HEK293T (cell line): Measurements from ENCODE around the gene RORC.
A peak's percentile ranks its signal among the peaks of the same experiment; 100 is the strongest.

Experiments used
- CTCF ChIA-PET: fragments of 350-600 bp; formaldehyde crosslinking; extraction: SDS; loops from one replicate; lab custom pipeline; 2021; ENCODE audit warnings: antibody characterized with exemption, inconsistent platforms; lab: Yijun Ruan, JAX
- POLR2A ChIA-PET: fragments of 350-600 bp; formaldehyde crosslinking; extraction: SDS; loops from one replicate; lab custom pipeline; 2020; ENCODE audit warnings: antibody characterized with exemption, inconsistent platforms; lab: Yijun Ruan, JAX
- DNase-seq: peaks from one replicate; pipeline ENCODE4 v3.0.0; 2012; ENCODE audit warnings: mixed read lengths; ENCODE audit errors: extremely low spot score
- ARNT ChIP-seq: fragments of 450-650 bp; IDR thresholded peaks from 2 replicates; pipeline ENCODE4 v1.6.1; 2017; ENCODE audit warnings: mild to moderate bottlenecking
- BHLHE40 ChIP-seq: fragments of 450-650 bp; IDR thresholded peaks from 2 replicates; pipeline ENCODE4 v1.6.1; 2016; ENCODE audit warnings: mild to moderate bottlenecking, moderate library complexity, borderline replicate concordance
- CTBP1 ChIP-seq: fragments of 450-650 bp; IDR thresholded peaks from 2 replicates; pipeline ENCODE4 v1.6.1; 2016; ENCODE audit warnings: borderline replicate concordance
- ELF4 ChIP-seq: fragments of 450-650 bp; IDR thresholded peaks from 2 replicates; pipeline ENCODE4 v1.6.1; 2017; ENCODE audit warnings: antibody characterized with exemption
- FOXA1 ChIP-seq: fragments of 450-650 bp; IDR thresholded peaks from 2 replicates; pipeline ENCODE4 v1.6.1; 2016; ENCODE audit warnings: mild to moderate bottlenecking
- FOXK2 ChIP-seq: fragments of 450-650 bp; IDR thresholded peaks from 2 replicates; pipeline ENCODE4 v1.6.1; 2016; ENCODE audit warnings: mild to moderate bottlenecking
- FOXM1 ChIP-seq: fragments of 450-650 bp; IDR thresholded peaks from 2 replicates; pipeline ENCODE4 v1.6.1; 2017; ENCODE audit warnings: mild to moderate bottlenecking, borderline replicate concordance
- HDGF ChIP-seq: fragments of 450-650 bp; IDR thresholded peaks from 2 replicates; pipeline ENCODE4 v1.6.1; 2017; ENCODE audit warnings: antibody characterized with exemption, borderline replicate concordance
- L3MBTL2 ChIP-seq: fragments of 450-650 bp; conservative IDR thresholded peaks from 2 replicates; pipeline ENCODE4 v1.6.1; 2016; ENCODE audit warnings: mild to moderate bottlenecking
- LEF1 ChIP-seq: fragments of 450-650 bp; IDR thresholded peaks from 2 replicates; pipeline ENCODE4 v1.6.1; 2017; ENCODE audit warnings: mild to moderate bottlenecking, borderline replicate concordance
- NFRKB ChIP-seq: fragments of 450-650 bp; IDR thresholded peaks from 2 replicates; pipeline ENCODE4 v1.6.1; 2016; ENCODE audit warnings: mild to moderate bottlenecking, moderate library complexity
- SP1 ChIP-seq: fragments of 450-650 bp; IDR thresholded peaks from 2 replicates; pipeline ENCODE4 v1.6.1; 2017
- SUZ12 ChIP-seq: fragments of 450-650 bp; IDR thresholded peaks from 2 replicates; pipeline ENCODE4 v1.6.1; 2016; ENCODE audit warnings: mild to moderate bottlenecking
- TARDBP ChIP-seq: fragments of 450-650 bp; IDR thresholded peaks from 2 replicates; pipeline ENCODE4 v1.6.1; 2016
- ZNF384 ChIP-seq: fragments of 450-650 bp; IDR thresholded peaks from 2 replicates; pipeline ENCODE4 v1.6.1; 2016
- TF ChIP-seq, protein P1 (sequence below): fragments of 450-650 bp; IDR thresholded peaks from 2 replicates; pipeline ENCODE4 v1.6.1; 2016

RORC gene

DNA sequence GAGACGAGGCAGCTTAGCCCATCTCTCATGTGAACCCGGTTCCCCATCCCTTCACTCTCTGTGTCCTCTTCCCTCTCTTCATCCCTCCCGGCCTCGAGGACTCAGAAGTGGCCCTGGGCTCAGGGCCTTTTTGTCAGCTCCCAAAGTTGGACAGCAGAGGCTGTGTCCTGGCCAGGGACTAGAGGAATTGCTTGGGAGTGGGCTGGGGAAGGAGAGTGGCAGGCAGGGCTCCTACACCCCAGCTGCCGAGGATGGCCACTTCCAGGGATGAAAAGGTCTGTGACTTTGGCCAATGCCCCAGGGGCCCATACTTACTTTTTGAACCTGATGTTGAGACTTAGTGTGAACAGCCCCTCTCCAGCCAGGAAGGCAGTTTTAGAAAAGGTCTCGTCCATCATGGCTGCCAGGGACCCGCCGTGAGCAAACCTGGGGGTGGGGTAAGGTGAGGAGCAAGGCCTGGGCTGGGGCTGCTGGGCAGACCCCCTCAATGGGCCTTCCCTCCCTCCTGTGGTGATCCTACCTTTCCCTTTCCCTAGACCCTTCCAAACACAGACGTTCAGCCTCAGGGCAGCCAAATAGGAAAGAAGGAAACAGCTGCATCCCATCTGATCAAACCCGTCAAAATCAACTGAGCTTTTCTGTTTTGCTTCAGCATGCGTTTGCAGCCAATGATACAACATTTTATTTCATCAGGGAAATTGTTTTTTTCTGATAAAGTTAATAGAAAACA is 16.4 kb upstream of the RORC start:
- CTCF ChIA-PET = interaction anchor here (1.5 kb wide), 1 partner anchor 11 kb away, joined by 5 read pairs; no protein-coding TSS in a partner anchor
- POLR2A ChIA-PET = no interaction called here
- TF ChIP-seq SP1 = no peak
- TF ChIP-seq SUZ12 = no peak
- TF ChIP-seq LEF1 = no peak
- TF ChIP-seq FOXM1 = no peak
- TF ChIP-seq, protein P1, sequence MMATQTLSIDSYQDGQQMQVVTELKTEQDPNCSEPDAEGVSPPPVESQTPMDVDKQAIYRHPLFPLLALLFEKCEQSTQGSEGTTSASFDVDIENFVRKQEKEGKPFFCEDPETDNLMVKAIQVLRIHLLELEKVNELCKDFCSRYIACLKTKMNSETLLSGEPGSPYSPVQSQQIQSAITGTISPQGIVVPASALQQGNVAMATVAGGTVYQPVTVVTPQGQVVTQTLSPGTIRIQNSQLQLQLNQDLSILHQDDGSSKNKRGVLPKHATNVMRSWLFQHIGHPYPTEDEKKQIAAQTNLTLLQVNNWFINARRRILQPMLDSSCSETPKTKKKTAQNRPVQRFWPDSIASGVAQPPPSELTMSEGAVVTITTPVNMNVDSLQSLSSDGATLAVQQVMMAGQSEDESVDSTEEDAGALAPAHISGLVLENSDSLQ = no peak
- no peak for TF ChIP-seq NFRKB
- no peak for TF ChIP-seq CTBP1
- no peak for TF ChIP-seq FOXK2
- no peak for TF ChIP-seq BHLHE40
- TF ChIP-seq TARDBP = no peak
- TF ChIP-seq ELF4 = no peak
- TF ChIP-seq ARNT = no peak
- TF ChIP-seq L3MBTL2 = no peak
- TF ChIP-seq HDGF = no peak
- TF ChIP-seq ZNF384 = no peak
- TF ChIP-seq FOXA1 = no peak
- DNase-seq = no peak

DNA sequence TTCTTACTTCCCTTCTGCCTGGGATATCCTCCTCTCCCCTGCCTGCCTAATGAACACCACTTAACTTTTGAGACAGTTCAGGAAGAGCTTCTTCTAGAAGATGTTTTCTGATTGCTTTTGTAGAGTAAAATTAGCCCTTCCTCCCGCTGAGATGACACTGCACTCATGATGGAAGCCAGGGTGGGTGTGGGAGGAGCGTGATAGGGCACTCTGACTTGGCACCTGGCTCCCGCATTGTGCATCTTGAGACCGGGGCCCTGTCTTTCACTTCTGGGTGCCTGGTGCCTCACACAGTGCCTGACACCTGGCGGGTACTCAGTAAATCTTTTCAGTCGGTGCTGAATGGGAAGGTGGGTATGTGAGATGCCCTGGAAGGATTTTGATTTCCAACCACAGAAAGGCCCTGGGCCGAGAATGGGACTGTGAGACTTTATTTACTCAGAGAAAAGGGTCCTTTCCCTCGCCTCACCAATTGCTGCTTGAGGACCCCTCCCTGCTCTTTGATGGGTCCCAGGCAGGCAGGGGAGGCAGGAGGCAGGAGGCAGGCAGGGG is 15.2 kb upstream of the RORC start:
- CTCF ChIA-PET = interaction anchor here (1.1 to 1.4 kb wide), 2 partner anchors 10 to 155 kb away, joined by 7 to 9 read pairs; no protein-coding TSS in a partner anchor
- TF ChIP-seq CTBP1 = no peak
- TF ChIP-seq SUZ12 = no peak
- TF ChIP-seq HDGF = no peak
- TF ChIP-seq L3MBTL2 = no peak
- TF ChIP-seq, protein P1 = no peak
- no peak for TF ChIP-seq SP1
- no peak for TF ChIP-seq NFRKB
- TF ChIP-seq FOXK2 = no peak
- TF ChIP-seq ELF4 = no peak
- TF ChIP-seq ARNT = no peak
- no peak for TF ChIP-seq FOXM1
- no peak for TF ChIP-seq TARDBP
- TF ChIP-seq FOXA1 = no peak
- TF ChIP-seq BHLHE40 = no peak
- TF ChIP-seq ZNF384 = no peak
- no peak for DNase-seq
- POLR2A ChIA-PET = no interaction called here

- POLR2A ChIA-PET = interaction anchor here (0.7 kb wide), 1 partner anchor 14 kb away, joined by 5 read pairs; no protein-coding TSS in a partner anchor
- no peak for DNase-seq
- CTCF ChIA-PET = interaction anchor here (0.6 to 1.4 kb wide), 3 partner anchors 10 to 539 kb away, joined by 3 to 9 read pairs (median 7); no protein-coding TSS in a partner anchor
- TF ChIP-seq L3MBTL2 (0 out of 2 replicates have a peak, but pooled peaks have one; percentile 14), ELF4 (no peak)
Measured at GRCh38 chr1:151846062-151846568, 14.5 kb upstream of the RORC start.

- TF ChIP-seq FOXA1 (no peak), FOXK2 (no peak)
- TF ChIP-seq, protein P1 = no peak
- ChIA-PET POLR2A (no interaction called here), CTCF (interaction anchor here (0.8 to 2.0 kb wide), 2 partner anchors 10 to 325 kb away, joined by 3 to 7 read pairs; partner anchors contain the start of gene THEM5)
- no peak for DNase-seq
Measured at GRCh38 chr1:151843398-151843797, 11.8 kb upstream of the RORC start.

- TF ChIP-seq FOXK2 (no peak), FOXM1 (no peak), SUZ12 (no peak), CTBP1 (no peak), BHLHE40 (no peak), LEF1 (no peak)
- no peak for DNase-seq
- POLR2A ChIA-PET = no interaction called here
- CTCF ChIA-PET = interaction anchor here (0.5 to 0.6 kb wide), 2 partner anchors 164 to 185 kb away, joined by 3 read pairs; no protein-coding TSS in a partner anchor
Measured at GRCh38 chr1:151841141-151841540, 9.5 kb upstream of the RORC start.

DNA sequence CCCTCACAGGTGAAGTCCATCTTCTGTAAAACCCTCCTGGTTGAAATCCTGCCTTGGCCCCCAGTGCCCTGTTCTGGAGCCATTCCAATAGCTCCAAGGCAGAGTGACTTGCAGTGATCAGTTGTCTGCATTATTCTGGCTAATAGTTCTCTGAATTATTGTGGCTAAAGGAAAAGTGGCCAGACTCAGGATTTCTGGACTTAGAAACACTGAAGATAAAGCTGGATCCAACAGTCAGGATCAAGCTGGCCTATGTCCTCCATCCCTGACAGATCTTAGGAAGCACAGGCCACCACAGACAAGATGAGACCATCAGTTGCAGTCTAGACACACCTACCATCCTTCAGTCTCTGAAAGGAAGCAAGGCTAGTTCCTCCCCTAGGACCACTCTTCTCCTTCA is 8.8 kb upstream of the RORC start:
- ChIA-PET CTCF (no interaction called here), POLR2A (interaction anchor here (0.7 kb wide), 1 partner anchor 77 kb away, joined by 3 read pairs; the partner anchor contains the start of gene MRPL9)
- no peak for TF ChIP-seq L3MBTL2
- no peak for TF ChIP-seq HDGF
- TF ChIP-seq FOXK2 = no peak
- no peak for TF ChIP-seq CTBP1
- TF ChIP-seq NFRKB = no peak
- TF ChIP-seq, protein P1 = no peak
- TF ChIP-seq BHLHE40 = no peak
- no peak for TF ChIP-seq FOXM1
- TF ChIP-seq ELF4 = no peak
- no peak for TF ChIP-seq TARDBP
- no peak for DNase-seq
